Endothelial cell of umbilical vein (primary cell): ENCODE data around the gene UGCG. TPM values are rescaled to one million over a fixed set of nuclear protein-coding genes. Genes with fewer than 3 reads are reported as not detected.
A peak's percentile ranks its signal among the peaks of the same experiment; 100 is the strongest.

Experiments used
- BruUV-seq: library from RNA; stranded (reverse); fragments of 400-500 nt; replicated peaks from 2 replicates; lab custom pipeline; 2021; lab: Mats Ljungman, UMichigan
- CTCF ChIA-PET: fragments of 300-600, 350-600 bp; sonication (Branson Sonifier 250); formaldehyde crosslinking; loops from one replicate; lab custom pipeline; 2021; ENCODE audit warnings: antibody characterized with exemption, inconsistent platforms; lab: Charles Lee
- POLR2A ChIA-PET: fragments of 300-600, 350-600 bp; sonication (Branson Sonifier 250); formaldehyde crosslinking; loops from one replicate; lab custom pipeline; 2021; ENCODE audit warnings: antibody characterized with exemption, inconsistent platforms; lab: Charles Lee
- DNase-seq: peaks from one replicate; pipeline ENCODE4 v3.0.0-alpha.2; 2011; ENCODE audit warnings: low read depth, low spot score
- FAIRE-seq: peaks from 2 replicates; lab custom pipeline; 2011; peaks lifted over from hg19 to GRCh38; lab: Jason Lieb, UNC
- H2AFZ ChIP-seq: 2 replicates; pipeline ENCODE4 v1.6.0; 2012; ENCODE audit warnings: low read depth, low read length, control low read depth, inconsistent platforms
- H3K27ac ChIP-seq: 2 replicates; pipeline ENCODE4 v1.5.1; 2011; ENCODE audit warnings: low read depth, mild to moderate bottlenecking, control low read depth, low read length, moderate library complexity; ENCODE audit not compliant: insufficient read depth
- H3K27me3 ChIP-seq, 2 experiments: 2 replicates each; pipeline versions ENCODE4 v1.6.0 to v1.6.1; 2011; ENCODE audit warnings: low read length in 2 of 2, mixed read lengths in 1 of 2; ENCODE audit not compliant: control insufficient read depth in 2 of 2, insufficient read depth in 2 of 2
- H3K36me3 ChIP-seq, 2 experiments: 2 replicates in 1 of 2; 3 replicates in 1 of 2; pipeline ENCODE4 v1.5.1; 2011; ENCODE audit warnings: low read length in 2 of 2, mild to moderate bottlenecking in 1 of 2, moderate library complexity in 1 of 2; ENCODE audit not compliant: control insufficient read depth in 2 of 2, insufficient read depth in 2 of 2; ENCODE audit errors: extremely low read depth in 1 of 2
- H3K4me1 ChIP-seq: 3 replicates; pipeline ENCODE4 v1.5.1; 2011; ENCODE audit warnings: mild to moderate bottlenecking, low read length; ENCODE audit not compliant: control insufficient read depth, insufficient read depth; ENCODE audit errors: extremely low read depth
- H3K4me2 ChIP-seq: 2 replicates; pipeline ENCODE4 v1.6.1; 2011; ENCODE audit warnings: low read length, control low read depth, mixed read lengths; ENCODE audit not compliant: insufficient read depth
- H3K4me3 ChIP-seq, 3 experiments: fragments of 200-600 bp in 1 of 3; sonication (generic), shearing (Covaris generic) in 1 of 3; replicated peaks in 1 of 3; 2 replicates each; pipeline ENCODE4 v1.5.1; 2011 to 2016; ENCODE audit warnings: control low read depth in 3 of 3, low read length in 3 of 3, mild to moderate bottlenecking in 2 of 3, inconsistent platforms in 1 of 3, low read depth in 1 of 3, moderate library complexity in 1 of 3; ENCODE audit not compliant: insufficient read depth in 1 of 3
- H3K79me2 ChIP-seq: 2 replicates; pipeline ENCODE4 v1.6.0; 2012; ENCODE audit warnings: low read length, inconsistent platforms; ENCODE audit not compliant: control insufficient read depth, insufficient read depth
- H3K9ac ChIP-seq: replicated peaks from 2 replicates; pipeline ENCODE3; 2011; ENCODE audit warnings: low read length, control low read depth; ENCODE audit not compliant: insufficient read depth; ENCODE audit errors: extremely low read depth
- H3K9me1 ChIP-seq: replicated peaks from 3 replicates; pipeline ENCODE4 v1.6.0; 2011; ENCODE audit warnings: mild to moderate bottlenecking, low read length; ENCODE audit not compliant: control insufficient read depth, insufficient read depth; ENCODE audit errors: extremely low read depth
- H3K9me3 ChIP-seq: replicated peaks from 2 replicates; pipeline ENCODE4 v1.5.1; 2012; ENCODE audit warnings: low read length, inconsistent platforms; ENCODE audit not compliant: control insufficient read depth, insufficient read depth
- H4K20me1 ChIP-seq: replicated peaks from 2 replicates; pipeline ENCODE3; 2011; ENCODE audit warnings: mild to moderate bottlenecking, low read length; ENCODE audit not compliant: control insufficient read depth, insufficient read depth; ENCODE audit errors: extremely low read depth
- CTCF ChIP-seq, 2 donors: IDR thresholded peaks; 1 replicate in 1 of 2; 2 replicates in 1 of 2; pipeline ENCODE4 v1.5.1; 2011; ENCODE audit warnings: low read length in 2 of 2, mild to moderate bottlenecking in 2 of 2, moderate library complexity in 2 of 2, control low read depth in 1 of 2, inconsistent platforms in 1 of 2, low read depth in 1 of 2; ENCODE audit not compliant: insufficient read depth in 1 of 2; ENCODE audit errors: extremely low read depth in 1 of 2
- EZH2 ChIP-seq: IDR thresholded peaks from 2 replicates; pipeline ENCODE4 v1.6.1; 2012; ENCODE audit warnings: borderline replicate concordance, low read depth, mild to moderate bottlenecking, moderate library complexity, low read length, inconsistent platforms; ENCODE audit not compliant: severe bottlenecking
- FOS ChIP-seq: IDR thresholded peaks from 2 replicates; pipeline ENCODE4 v1.6.1; 2011; ENCODE audit warnings: mild to moderate bottlenecking, low read length, moderate library complexity, borderline replicate concordance; ENCODE audit not compliant: insufficient read depth
- GATA2 ChIP-seq: IDR thresholded peaks from 2 replicates; pipeline ENCODE4 v1.7.0; 2011; ENCODE audit warnings: low read depth, mild to moderate bottlenecking, moderate library complexity, mixed read lengths, low read length; ENCODE audit not compliant: insufficient read length, insufficient read depth
- JUN ChIP-seq: IDR thresholded peaks from 2 replicates; pipeline ENCODE4 v1.6.1; 2011; ENCODE audit warnings: borderline replicate concordance, low read depth; ENCODE audit not compliant: insufficient read length, insufficient read depth
- MAX ChIP-seq: IDR thresholded peaks from 2 replicates; pipeline ENCODE4 v1.6.1; 2011; ENCODE audit not compliant: insufficient read depth, insufficient read length
- MYC ChIP-seq: IDR thresholded peaks from one replicate; pipeline ENCODE4 v1.6.1; 2011; ENCODE audit warnings: mild to moderate bottlenecking, low read depth, low read length
- POLR2A ChIP-seq: IDR thresholded peaks from 2 replicates; pipeline ENCODE4 v1.6.1; 2012; ENCODE audit warnings: low read depth, mild to moderate bottlenecking, control low read depth, low read length
- POLR2AphosphoS5 ChIP-seq: IDR thresholded peaks from 2 replicates; pipeline ENCODE4 v1.6.1; 2012; ENCODE audit warnings: low read depth, mild to moderate bottlenecking, control low read depth, low read length, moderate library complexity; ENCODE audit not compliant: insufficient read depth
- dilution Hi-C: fragments of 300-500 bp; cut with MboI; formaldehyde crosslinking; loops from one replicate; pipeline ENCODE4 v1.15.0; 2019; ENCODE audit warnings: low sequenced_read_pairs; ENCODE audit not compliant: extremely low pct_ligation_motif_present
- intact Hi-C: fragments of 100-400 bp; cut with micrococcal nuclease; formaldehyde crosslinking; loops from one replicate; pipeline ENCODE4 v1.10.0; 2022
- polyA plus RNA-seq, 4 experiments: library from polyadenylated mRNA; depleted of rRNA in 3 of 4; stranded (reverse) in 3 of 4; unstranded in 1 of 4; fragments of >200 nt; gene quantifications; 2 replicates each; pipeline versions ENCODE4 v1.2.1 to v1.2.3, GENCODE V29; 2011 to 2012; ENCODE audit warnings: missing spikeins in 1 of 4
- total RNA-seq: library from RNA; stranded (reverse); gene quantifications from 2 replicates; pipeline ENCODE4 v1.2.3, GENCODE V29; 2021

The UGCG gene
- total and polyA plus RNA-seq, 2 donors (not counting 3 experiments of a cell fraction or from before 2014, with no cell fraction given), result 28.5 to 38.5 TPM

- Histone ChIP-seq H3K9me1 (no peaks in the 10 kb centered on the region), H3K27ac (no peak overlapping the region), H3K9ac (no peak overlapping the region), H3K9me3 (no peaks in the 10 kb centered on the region), H3K79me2 (peaks cover 90% of the 10 kb centered on the region), H3K4me1 (peaks cover 11% of the 10 kb centered on the region), H4K20me1 (peaks cover 5% of the 10 kb centered on the region), H3K4me2 (peak overlapping the region; percentile 44), H3K36me3 (peaks cover 0 to 2% of the 10 kb centered on the region in 2 experiments), H3K27me3 (no peaks in the 10 kb centered on the region), H3K4me3 (no peak overlapping the region), H2AFZ (no peak overlapping the region)
- ChIA-PET CTCF (interaction anchor here (0.9 to 2.4 kb wide), 6 partner anchors 10 to 160 kb away, joined by 3 to 18 read pairs (median 4); no protein-coding TSS in a partner anchor), POLR2A (interaction anchor here (1.1 kb wide), 1 partner anchor 97 kb away, joined by 4 read pairs; no protein-coding TSS in a partner anchor)
- DNase-seq (peak; percentile 44), FAIRE-seq (no peak)
- no TSS peak for BruUV-seq
- intact Hi-C loops, result no loop called here
- TF ChIP-seq CTCF (IDR thresholded peaks at IDR 0.05; ENCODE audit: extremely low read depth in 1 of 2, insufficient read depth in 1 of 2, low read depth in 1 of 2, low read length in 2 of 2) (no peak), EZH2 (no peak), FOS (no peak), MAX (no peak), POLR2AphosphoS5 (no peak), JUN (no peak), POLR2A (no peak), MYC (no peak), GATA2 (no peak)
- dilution Hi-C loops, result no loop called here
Observed at GRCh38 chr9:111914749-111915424, 18.3 kb downstream of the UGCG start.
